GM12874 (cell line): ENCODE data around the gene MPP3.

Source experiments
- CTCF ChIP-seq: IDR thresholded peaks from 2 replicates; pipeline ENCODE4 v1.5.1; 2011; ENCODE audit warnings: low read depth, mild to moderate bottlenecking, control low read depth, low read length, moderate library complexity; ENCODE audit not compliant: insufficient read depth

The MPP3 gene

GRCh38 chr17:43826206-43826605 is 6.7 kb downstream of the MPP3 start:
- no peak for TF ChIP-seq CTCF

- TF ChIP-seq CTCF = no peak
Observed at GRCh38 chr17:43825567-43825966, 7.4 kb downstream of the MPP3 start.

- TF ChIP-seq CTCF = no peak
Observed at GRCh38 chr17:43823350-43824084, 9.4 kb downstream of the MPP3 start.

GRCh38 chr17:43822570-43823190 is 10.3 kb downstream of the MPP3 start:
- no peak for TF ChIP-seq CTCF

GRCh38 chr17:43820759-43821158 is 12.2 kb downstream of the MPP3 start:
- TF ChIP-seq CTCF = no peak

GRCh38 chr17:43818966-43819365 is 14.0 kb downstream of the MPP3 start:
- TF ChIP-seq CTCF = no peak

GRCh38 chr17:43817826-43818225 is 15.1 kb downstream of the MPP3 start:
- TF ChIP-seq CTCF = no peak
